Retinal pigment epithelial cell (primary cell): ENCODE measurements around the gene SUPT20HL2.
A peak's percentile ranks its signal among the peaks of the same experiment; 100 is the strongest.

Experiments
- DNase-seq: peaks from one replicate; pipeline ENCODE4 v3.0.0-alpha.2; 2010; ENCODE audit warnings: low read depth
- H3K4me3 ChIP-seq: 2 replicates; pipeline ENCODE4 v1.5.1; 2011; ENCODE audit warnings: mild to moderate bottlenecking, low read length, control low read depth, moderate library complexity
- CTCF ChIP-seq: conservative IDR thresholded peaks from 2 replicates; pipeline ENCODE4 v1.5.1; 2011; ENCODE audit warnings: low read depth, low read length, control low read depth, inconsistent platforms

SUPT20HL2 gene

GRCh38 chrX:24306440-24306839 is 7.4 kb downstream of the SUPT20HL2 start:
- DNase-seq = no peak
- peak; percentile 15 for TF ChIP-seq CTCF
- H3K4me3 ChIP-seq = no peak overlapping the region

GRCh38 chrX:24305905-24306304 is 8.0 kb downstream of the SUPT20HL2 start:
- no peak for DNase-seq
- TF ChIP-seq CTCF = no peak
- no peak overlapping the region for H3K4me3 ChIP-seq

- no peak for TF ChIP-seq CTCF
- no peak for DNase-seq
Observed at GRCh38 chrX:24301806-24302205, 12.1 kb downstream of the SUPT20HL2 start.

GRCh38 chrX:24301060-24301459 is 12.8 kb downstream of the SUPT20HL2 start:
- no peak for TF ChIP-seq CTCF
- H3K4me3 ChIP-seq = no peak overlapping the region
- no peak for DNase-seq

More at GRCh38 chrX:24301806-24302205, 12.1 kb downstream of the SUPT20HL2 start:
- no peak overlapping the region for H3K4me3 ChIP-seq

- DNase-seq = no peak
- no peak for TF ChIP-seq CTCF
- H3K4me3 ChIP-seq = no peak overlapping the region
Observed at GRCh38 chrX:24298191-24298590, 15.7 kb downstream of the SUPT20HL2 start.

GRCh38 chrX:24294619-24295018 is 19.2 kb downstream of the SUPT20HL2 start:
- DNase-seq = no peak
- H3K4me3 ChIP-seq = no peak overlapping the region
- no peak for TF ChIP-seq CTCF

GRCh38 chrX:24293412-24293811 is 20.5 kb downstream of the SUPT20HL2 start:
- TF ChIP-seq CTCF = no peak
- no peak for DNase-seq
- no peak overlapping the region for H3K4me3 ChIP-seq
